OCI-LY7 (cell line): ENCODE measurements around the gene KRTAP10-3. TPM values are rescaled to one million over a fixed set of nuclear protein-coding genes. Genes with fewer than 3 reads are reported as not detected.
"Not testable (repeated sequence)": the region's sequence is repeated elsewhere in the genome, so short reads cannot be mapped to it uniquely, and the experiment has no call there.

Source experiments
- BruUV-seq: library from RNA; stranded (reverse); fragments of 400-500 nt; replicated peaks from 2 replicates; lab custom pipeline; 2021; lab: Mats Ljungman, UMichigan
- CTCF ChIA-PET: fragments of 300-600 bp; sonication (Branson Sonifier 250); formaldehyde crosslinking; loops from one replicate; lab custom pipeline; 2022; ENCODE audit warnings: antibody characterized with exemption; ENCODE audit not compliant: unreplicated experiment; lab: Charles Lee
- POLR2A ChIA-PET: fragments of 300-600 bp; sonication (Branson Sonifier 250); formaldehyde crosslinking; loops from one replicate; lab custom pipeline; 2022; ENCODE audit warnings: antibody characterized with exemption; lab: Charles Lee
- DNase-seq: peaks from one replicate; pipeline ENCODE4 v3.0.0-alpha.2; 2015; ENCODE audit warnings: low spot score
- H2AFZ ChIP-seq: fragments of 200-600 bp; sonication (generic), shearing (Covaris generic); 2 replicates; pipeline ENCODE4 v1.6.1; 2014; ENCODE audit warnings: mild to moderate bottlenecking, antibody characterized with exemption, low read length, moderate library complexity
- H3K27ac ChIP-seq: fragments of 200-600 bp; sonication (generic); 2 replicates; pipeline ENCODE4 v1.5.1; 2014; ENCODE audit warnings: mixed run types, low read depth, mild to moderate bottlenecking, moderate library complexity, low read length, inconsistent platforms; ENCODE audit not compliant: poor library complexity, severe bottlenecking
- H3K36me3 ChIP-seq: fragments of 200-600 bp; sonication (generic); 2 replicates; pipeline ENCODE4 v1.6.1; 2014; ENCODE audit warnings: mild to moderate bottlenecking, antibody characterized with exemption, low read length, moderate library complexity, mixed read lengths; ENCODE audit not compliant: insufficient read depth
- H3K4me1 ChIP-seq: fragments of 200-600 bp; sonication (generic); 2 replicates; pipeline ENCODE4 v1.5.1; 2014; ENCODE audit warnings: mild to moderate bottlenecking, low read length; ENCODE audit not compliant: insufficient read depth, poor library complexity, severe bottlenecking
- H3K4me2 ChIP-seq: fragments of 200-600 bp; sonication (generic); 2 replicates; pipeline ENCODE4 v1.6.1; 2014; ENCODE audit warnings: mild to moderate bottlenecking, low read length
- H3K4me3 ChIP-seq: fragments of 200-600 bp; sonication (generic); 2 replicates; pipeline ENCODE4 v1.5.1; 2014; ENCODE audit warnings: mild to moderate bottlenecking, low read depth, low read length; ENCODE audit not compliant: poor library complexity, severe bottlenecking
- H3K79me2 ChIP-seq: fragments of 200-600 bp; sonication (generic); 2 replicates; pipeline ENCODE4 v1.6.1; 2016; ENCODE audit warnings: low read depth, mild to moderate bottlenecking, low read length, moderate library complexity, mixed read lengths; ENCODE audit not compliant: insufficient read depth
- H3K9me2 ChIP-seq: fragments of 200-600 bp; sonication (generic); 2 replicates; pipeline ENCODE4 v1.6.1; 2016; ENCODE audit warnings: mild to moderate bottlenecking, low read length, mixed read lengths; ENCODE audit not compliant: insufficient read depth
- H3K9me3 ChIP-seq: fragments of 200-600 bp; sonication (generic); 2 replicates; pipeline ENCODE4 v1.6.1; 2014; ENCODE audit warnings: mild to moderate bottlenecking, mixed run types, low read length, mixed read lengths
- H4K20me1 ChIP-seq: fragments of 200-600 bp; sonication (generic); 2 replicates; pipeline ENCODE4 v1.6.1; 2014; ENCODE audit warnings: mild to moderate bottlenecking, antibody characterized with exemption, low read length, moderate library complexity, mixed read lengths; ENCODE audit not compliant: insufficient read depth
- CTCF ChIP-seq: fragments of 200-600 bp; sonication (generic); conservative IDR thresholded peaks from 2 replicates; pipeline ENCODE4 v1.5.1; 2014; ENCODE audit warnings: mild to moderate bottlenecking, antibody characterized with exemption, low read length, moderate library complexity, mixed read lengths
- EZH2phosphoT487 ChIP-seq: fragments of 200-600 bp; sonication (generic); IDR thresholded peaks from 2 replicates; pipeline ENCODE4 v1.6.1; 2018; ENCODE audit warnings: low read depth, borderline replicate concordance, mild to moderate bottlenecking, mixed run types, antibody characterized with exemption, low read length, moderate library complexity, mixed read lengths
- intact Hi-C: fragments of 100-400 bp; cut with micrococcal nuclease; formaldehyde crosslinking; loops from one replicate; pipeline ENCODE4 v1.10.0; 2022; ENCODE audit not compliant: unreplicated experiment
- total RNA-seq, 2 experiments: library from RNA; depleted of rRNA in 1 of 2; stranded (reverse); fragments of >200 nt in 1 of 2; shearing (Covaris generic) in 1 of 2; gene quantifications; 2 replicates each; pipeline ENCODE4 v1.2.3, GENCODE V29; 2014 to 2022

KRTAP10-3 gene
- total RNA-seq, 2 experiments from 2014 or later: not detected

GRCh38 chr21:44573630-44574456 is 15.2 kb upstream of the KRTAP10-3 start, which contains the start of gene KRTAP10-4:
Gene KRTAP10-4 (plus strand): TSS chr21:44573729. CDS start chr21:44573759, 30 bp downstream.
- H4K20me1 ChIP-seq, H2AFZ ChIP-seq, H3K79me2 ChIP-seq, H3K4me1 ChIP-seq, H3K9me2 ChIP-seq, H3K4me2 ChIP-seq, H3K27ac ChIP-seq, DNase-seq, CTCF ChIA-PET, BruUV-seq, POLR2A ChIA-PET, H3K4me3 ChIP-seq, intact Hi-C loops, H3K9me3 ChIP-seq, H3K36me3 ChIP-seq: not testable (repeated sequence)

GRCh38 chr21:44572959-44573583 is 14.5 kb upstream of the KRTAP10-3 start:
- ChIA-PET POLR2A (interaction anchor here (0.7 kb wide), 1 partner anchor 55 kb away, joined by 4 read pairs; no protein-coding TSS in a partner anchor), CTCF (no interaction called here)
- no peak overlapping the region for H3K4me2 ChIP-seq
- no peaks in the 10 kb centered on the region for H3K9me2 ChIP-seq
- H3K4me3 ChIP-seq: no peak overlapping the region
- H2AFZ ChIP-seq: no peak overlapping the region
- no peaks in the 10 kb centered on the region for H3K79me2 ChIP-seq
- no peak for DNase-seq
- no peaks in the 10 kb centered on the region for H3K9me3 ChIP-seq
- H4K20me1 ChIP-seq: no peaks in the 10 kb centered on the region
- H3K4me1 ChIP-seq: no peaks in the 10 kb centered on the region
- no peak for TF ChIP-seq CTCF
- H3K27ac ChIP-seq: no peak overlapping the region
- no peaks in the 10 kb centered on the region for H3K36me3 ChIP-seq
- no TSS peak for BruUV-seq
- intact Hi-C loops: no loop called here

- no peak overlapping the region for H3K27ac ChIP-seq
- H3K4me1 ChIP-seq: no peaks in the 10 kb centered on the region
- H3K9me3 ChIP-seq: no peaks in the 10 kb centered on the region
- no peak for DNase-seq
- POLR2A ChIA-PET: interaction anchor here (0.7 kb wide), 1 partner anchor 54 kb away, joined by 4 read pairs; no protein-coding TSS in a partner anchor
- no peak overlapping the region for H3K4me2 ChIP-seq
- no peak overlapping the region for H2AFZ ChIP-seq
- no TSS peak for BruUV-seq
- TF ChIP-seq CTCF (no peak), EZH2phosphoT487 (no peak)
- no peaks in the 10 kb centered on the region for H4K20me1 ChIP-seq
- intact Hi-C loops: no loop called here
- no peaks in the 10 kb centered on the region for H3K36me3 ChIP-seq
- H3K9me2 ChIP-seq: no peaks in the 10 kb centered on the region
- H3K4me3 ChIP-seq: no peak overlapping the region
- H3K79me2 ChIP-seq: no peaks in the 10 kb centered on the region
- CTCF ChIA-PET: no interaction called here
These were observed 13.5 kb upstream of the KRTAP10-3 start for GRCh38 chr21:44571844-44572782.
